ENCODE data around the gene ZNF219. TPM values are rescaled to one million over a fixed set of nuclear protein-coding genes. Genes with fewer than 3 reads are reported as not detected.
A peak's percentile ranks its signal among the peaks of the same experiment; 100 is the strongest.

The ZNF219 gene
- total and polyA plus RNA-seq, 2 of the 13 experiments (the other 11 are each of a cell fraction or from before 2014, with no cell fraction given), result 34.5 to 36.6 TPM

- TF ChIP-seq NFAT5 (CRISPR knock-in tag; IDR thresholded peaks at IDR 0.05), result peak; percentile 97; the same call in 1 of the 2 replicates
- no peak; the same call in none of the 2 replicates for TF ChIP-seq TGIF2 (CRISPR knock-in tag; IDR thresholded peaks at IDR 0.05)
- TF ChIP-seq KLF9 (CRISPR knock-in tag; IDR thresholded peaks at IDR 0.05; ENCODE audit: low read depth), result peak; percentile 63; the same call in 1 of the 2 replicates
- peak; percentile 99 for TF ChIP-seq HNF4G (IDR thresholded peaks at IDR 0.05; ENCODE audit: borderline replicate concordance, low read depth, low read length)
- peak; percentile 99 for TF ChIP-seq HNF4G (CRISPR knock-in tag; IDR thresholded peaks at IDR 0.05; ENCODE audit: borderline replicate concordance, low read depth)
- peak; percentile 99 for TF ChIP-seq ZMAT3 (CRISPR knock-in tag; conservative IDR thresholded peaks at IDR 0.05)
- peak; percentile 57; the same call in 1 of the 2 replicates for TF ChIP-seq ETV5 (CRISPR knock-in tag; IDR thresholded peaks at IDR 0.05; ENCODE audit: borderline replicate concordance)
- peak; percentile 19; the same call in 1 of the 2 replicates for TF ChIP-seq HNF1A (IDR thresholded peaks at IDR 0.05; ENCODE audit: low read depth)
- peak; percentile 88 for TF ChIP-seq HNF1A (CRISPR knock-in tag; IDR thresholded peaks at IDR 0.05; ENCODE audit: borderline replicate concordance)
- peak; percentile 98 for TF ChIP-seq MTERF4 (CRISPR knock-in tag; IDR thresholded peaks at IDR 0.05)
Measured at GRCh38 chr14:21103710-21104447, 5.4 kb upstream of the ZNF219 start (continued).

Data from HepG2 (cell line).